BJ (cell line): ENCODE results near the gene SHROOM1. TPM values are rescaled to one million over a fixed set of nuclear protein-coding genes. Genes with fewer than 3 reads are reported as not detected.

ENCODE experiments used
- CTCF ChIA-PET: fragments of 350-600 bp; formaldehyde crosslinking; extraction: SDS; loops from one replicate; lab custom pipeline; 2021; ENCODE audit warnings: antibody characterized with exemption, inconsistent platforms; lab: Yijun Ruan, JAX
- POLR2A ChIA-PET: fragments of 300-600 bp; sonication (Branson Sonifier 250); formaldehyde crosslinking; extraction: SDS; loops from one replicate; lab custom pipeline; 2021; ENCODE audit warnings: antibody characterized with exemption; lab: Charles Lee
- DNase-seq: peaks from one replicate; pipeline ENCODE4 v3.0.0-alpha.2; 2011; ENCODE audit warnings: low read depth
- H3K27me3 ChIP-seq: 2 replicates; pipeline ENCODE4 v1.6.0; 2011; ENCODE audit warnings: low read length; ENCODE audit not compliant: control insufficient read depth, insufficient read depth
- H3K36me3 ChIP-seq: 2 replicates; pipeline ENCODE4 v1.5.1; 2011; ENCODE audit warnings: low read length; ENCODE audit not compliant: control insufficient read depth, insufficient read depth
- H3K4me3 ChIP-seq: 2 replicates; pipeline ENCODE4 v1.5.1; 2011; ENCODE audit warnings: low read depth, mild to moderate bottlenecking, control low read depth, low read length
- polyA plus RNA-seq: library from polyadenylated mRNA; depleted of rRNA; stranded (reverse); fragments of >200 nt; gene quantifications from 2 replicates; pipeline ENCODE4 v1.2.3, GENCODE V29; 2011
- TF ChIP-seq, protein P1 (sequence below): IDR thresholded peaks from 2 replicates; pipeline ENCODE4 v1.5.1; 2011; ENCODE audit warnings: low read depth, mild to moderate bottlenecking, control low read depth, inconsistent platforms, low read length, moderate library complexity; ENCODE audit not compliant: insufficient read depth

Gene SHROOM1
- polyA plus RNA-seq, 1 experiment = 8.5 TPM

DNA sequence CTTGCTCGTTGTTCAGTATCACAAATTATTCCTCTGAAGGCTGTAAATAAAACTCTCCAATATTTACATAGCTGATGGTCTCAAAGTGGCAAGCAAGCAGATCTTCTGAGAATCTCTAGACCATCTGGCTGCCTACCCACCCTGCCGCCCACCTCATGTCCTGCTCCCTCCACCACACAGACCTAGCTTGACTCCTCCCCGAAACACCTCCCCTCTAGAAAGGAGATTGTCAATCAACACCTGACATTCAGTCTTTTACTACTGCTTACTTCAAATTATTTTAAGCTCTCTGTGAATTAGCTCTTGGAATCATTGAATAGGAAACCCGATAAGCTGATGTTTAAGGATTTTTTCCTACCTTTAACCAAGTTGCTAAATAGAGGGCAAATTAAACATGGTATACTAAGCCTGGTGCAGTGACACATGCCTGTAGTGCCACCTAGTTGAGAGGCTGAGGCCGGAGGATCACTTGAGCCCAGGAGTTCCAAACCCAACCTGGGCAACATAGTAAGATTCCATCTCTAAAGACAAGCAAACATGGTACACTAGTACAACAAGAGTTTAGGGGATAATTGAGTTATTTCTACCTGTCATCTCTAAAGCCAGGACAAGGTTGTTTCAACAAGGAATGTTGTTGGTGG lies 28.3 kb downstream of the SHROOM1 start:
- Histone ChIP-seq H3K27me3 (peaks cover 3% of the 10 kb centered on the region; the same call in 1 of the 2 replicates), H3K4me3 (no peak overlapping the region), H3K36me3 (no peaks in the 10 kb centered on the region)
- TF ChIP-seq, protein P1, sequence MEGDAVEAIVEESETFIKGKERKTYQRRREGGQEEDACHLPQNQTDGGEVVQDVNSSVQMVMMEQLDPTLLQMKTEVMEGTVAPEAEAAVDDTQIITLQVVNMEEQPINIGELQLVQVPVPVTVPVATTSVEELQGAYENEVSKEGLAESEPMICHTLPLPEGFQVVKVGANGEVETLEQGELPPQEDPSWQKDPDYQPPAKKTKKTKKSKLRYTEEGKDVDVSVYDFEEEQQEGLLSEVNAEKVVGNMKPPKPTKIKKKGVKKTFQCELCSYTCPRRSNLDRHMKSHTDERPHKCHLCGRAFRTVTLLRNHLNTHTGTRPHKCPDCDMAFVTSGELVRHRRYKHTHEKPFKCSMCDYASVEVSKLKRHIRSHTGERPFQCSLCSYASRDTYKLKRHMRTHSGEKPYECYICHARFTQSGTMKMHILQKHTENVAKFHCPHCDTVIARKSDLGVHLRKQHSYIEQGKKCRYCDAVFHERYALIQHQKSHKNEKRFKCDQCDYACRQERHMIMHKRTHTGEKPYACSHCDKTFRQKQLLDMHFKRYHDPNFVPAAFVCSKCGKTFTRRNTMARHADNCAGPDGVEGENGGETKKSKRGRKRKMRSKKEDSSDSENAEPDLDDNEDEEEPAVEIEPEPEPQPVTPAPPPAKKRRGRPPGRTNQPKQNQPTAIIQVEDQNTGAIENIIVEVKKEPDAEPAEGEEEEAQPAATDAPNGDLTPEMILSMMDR = no peak
- ChIA-PET POLR2A (no interaction called here), CTCF (interaction anchor here (0.6 to 1.8 kb wide), 6 partner anchors 11 to 48 kb away, joined by 3 to 7 read pairs (median 4); partner anchors contain the start of gene SOWAHA)
- no peak for DNase-seq

DNA sequence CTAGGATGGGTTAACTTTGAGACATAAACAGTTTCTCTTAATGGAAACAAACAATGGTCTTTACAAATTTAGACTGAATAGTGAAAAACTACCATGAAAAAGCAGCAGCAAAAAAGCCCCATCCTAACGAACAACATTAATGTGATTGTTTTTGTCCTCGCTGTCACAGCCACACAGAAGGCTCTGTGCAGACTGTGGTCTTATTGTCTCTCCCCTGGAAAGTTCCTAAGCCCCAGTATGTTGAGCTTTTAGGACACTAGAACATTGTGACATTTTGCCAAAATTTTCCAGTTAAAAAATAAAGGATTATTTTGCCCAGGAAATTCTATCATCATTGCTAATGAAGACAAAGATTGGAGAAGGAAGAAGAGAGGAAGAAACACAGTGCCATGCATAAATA lies 29.9 kb downstream of the SHROOM1 start:
- TF ChIP-seq, protein P1 = no peak
- no peak for DNase-seq
- Histone ChIP-seq H3K4me3 (no peak overlapping the region), H3K27me3 (peaks cover 3% of the 10 kb centered on the region), H3K36me3 (no peaks in the 10 kb centered on the region)
- ChIA-PET POLR2A (no interaction called here), CTCF (interaction anchor here (1.0 to 1.8 kb wide), 3 partner anchors 13 to 46 kb away, joined by 3 to 8 read pairs (median 7); partner anchors contain the start of gene SOWAHA)

DNA sequence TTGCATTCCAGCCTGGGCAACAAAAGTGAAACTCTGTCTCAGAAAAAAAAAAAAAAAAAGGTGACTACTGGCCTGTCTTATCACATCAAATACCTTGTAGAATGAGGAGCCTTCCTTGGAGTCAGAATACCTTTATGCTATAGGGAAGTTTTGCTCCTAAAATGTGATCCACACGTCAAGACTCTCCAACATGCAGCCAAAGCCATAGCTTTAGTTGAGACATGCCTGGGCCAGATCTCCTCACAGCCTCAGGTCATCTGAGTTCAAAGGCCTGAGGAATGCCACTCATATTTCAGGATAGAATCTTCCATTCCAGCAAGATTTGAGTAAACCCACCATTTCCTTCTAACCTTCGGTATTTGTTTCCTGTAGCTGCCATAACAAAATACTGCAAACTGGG lies 31.1 kb downstream of the SHROOM1 start:
- peaks cover 3% of the 10 kb centered on the region for H3K27me3 ChIP-seq

DNA sequence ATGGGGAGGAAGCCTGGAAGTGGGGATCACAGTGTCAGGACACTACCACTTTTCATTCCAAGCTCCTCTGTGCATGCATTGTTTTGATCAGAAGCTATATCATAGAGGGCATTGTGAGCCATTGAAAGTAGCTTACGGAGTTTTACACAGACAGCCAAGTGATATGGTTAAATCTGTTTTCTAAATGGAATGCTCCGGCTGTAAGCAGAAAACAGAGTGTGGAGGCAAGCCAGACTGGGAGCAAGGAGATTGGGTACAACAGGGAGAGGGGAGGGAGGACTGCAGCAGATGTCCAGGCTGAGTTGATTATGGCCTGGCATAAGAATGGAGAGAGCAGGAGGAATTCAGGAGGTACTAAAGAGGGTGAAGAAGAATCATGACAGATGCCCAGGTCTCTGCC lies 32.8 kb downstream of the SHROOM1 start:
- Histone ChIP-seq H3K4me3 (no peak overlapping the region), H3K36me3 (no peaks in the 10 kb centered on the region), H3K27me3 (no peaks in the 10 kb centered on the region; the same call in none of the 2 replicates)
- ChIA-PET POLR2A (no interaction called here), CTCF (interaction anchor here (1.0 to 3.9 kb wide), 3 partner anchors 10 to 51 kb away, joined by 3 to 16 read pairs (median 3); partner anchors contain the start of gene CCNI2)
- TF ChIP-seq, protein P1 = no peak
- DNase-seq = no peak

More for the DNA sequence above, 31.1 kb downstream of the SHROOM1 start:
- DNase-seq = no peak
- Histone ChIP-seq H3K36me3 (no peaks in the 10 kb centered on the region), H3K4me3 (no peak overlapping the region)
- CTCF ChIA-PET = interaction anchor here (0.9 to 1.5 kb wide), 4 partner anchors 13 to 84 kb away, joined by 3 to 4 read pairs (median 4); partner anchors contain the start of gene CCNI2
- TF ChIP-seq, protein P1 = no peak
- POLR2A ChIA-PET = interaction anchor here (0.7 kb wide), 1 partner anchor 15 kb away, joined by 20 read pairs; no protein-coding TSS in a partner anchor

DNA sequence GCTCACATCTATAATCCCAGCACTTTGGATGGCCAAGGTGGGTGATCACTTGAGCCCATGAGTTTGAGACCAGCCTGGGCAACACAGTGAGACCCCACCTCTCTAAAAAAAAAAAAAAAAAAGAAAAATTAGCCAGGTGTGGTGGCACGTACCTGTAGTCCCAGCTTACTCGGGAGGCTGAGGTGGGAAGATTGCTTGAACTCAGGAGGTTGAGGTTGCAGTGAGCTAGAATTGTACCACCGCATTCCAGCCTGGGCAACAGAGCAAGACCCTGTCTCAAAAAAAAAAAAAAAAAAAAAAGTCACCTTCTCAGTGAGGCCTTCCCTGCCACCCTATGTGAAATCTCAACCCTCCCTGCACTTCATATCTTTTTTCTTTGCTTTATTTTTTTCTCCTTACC lies 39.4 kb downstream of the SHROOM1 start:
- ChIA-PET POLR2A (interaction anchor here (0.7 kb wide), 1 partner anchor 10 kb away, joined by 3 read pairs; no protein-coding TSS in a partner anchor), CTCF (interaction anchor here (0.7 kb wide), 2 partner anchors 74 to 1363 kb away, joined by 3 read pairs; no protein-coding TSS in a partner anchor)
- Histone ChIP-seq H3K27me3 (no peaks in the 10 kb centered on the region; the same call in 1 of the 2 replicates), H3K36me3 (no peaks in the 10 kb centered on the region), H3K4me3 (no peak overlapping the region)
- TF ChIP-seq, protein P1 = no peak
- DNase-seq = no peak
